Ovary (tissue), 3 donors: ENCODE data around the gene CD70.

Experiments used
- CTCF ChIP-seq, 3 donors: fragments of 450-650 bp in 2 of 3; fragments of 200-600 bp in 1 of 3; IDR thresholded peaks; one replicate each; pipeline versions ENCODE4 v1.5.1 to v1.8.0; 2016 to 2022; ENCODE audit warnings: antibody characterized with exemption in 3 of 3, mild to moderate bottlenecking in 1 of 3
- EP300 ChIP-seq: sonication (generic); formaldehyde crosslinking; IDR thresholded peaks from one replicate; pipeline ENCODE4 v1.6.1; 2017; ENCODE audit warnings: antibody characterized with exemption
- POLR2A ChIP-seq: fragments of 450-650 bp; IDR thresholded peaks from one replicate; pipeline ENCODE4 v1.6.1; 2017; ENCODE audit warnings: antibody characterized with exemption, mild to moderate bottlenecking, moderate library complexity
- donor health status: DM: no; HTN: no; CAD: no.

- TF ChIP-seq CTCF (IDR thresholded peaks at IDR 0.05), result no peak
- no peak for TF ChIP-seq POLR2A
- no peak for TF ChIP-seq EP300
Observed at GRCh38 chr19:6589711-6590257, 1.2 kb downstream of the CD70 start.
